ENCODE data around the gene CDH13.

GRCh38 chr16:82874271-82874670 lies 247.5 kb downstream of the CDH13 start:
- no peak for TF ChIP-seq CTCF (IDR thresholded peaks at IDR 0.05; ENCODE audit: low read depth, low read length, poor library complexity, severe bottlenecking)
- TF ChIP-seq EZH2phosphoT487 (IDR thresholded peaks at IDR 0.05; ENCODE audit: borderline replicate concordance, low read length): no peak

All from DOHH2 (cell line).